NCI-H524 treated with DMSO at 0.1 percent for 48 hours (cell line): Measurements from ENCODE around the gene PARP8.

ENCODE experiments used
- DNase-seq: peaks from one replicate; lab custom pipeline; 2025; lab: John Stamatoyannopoulos, UW

Gene PARP8

DNA sequence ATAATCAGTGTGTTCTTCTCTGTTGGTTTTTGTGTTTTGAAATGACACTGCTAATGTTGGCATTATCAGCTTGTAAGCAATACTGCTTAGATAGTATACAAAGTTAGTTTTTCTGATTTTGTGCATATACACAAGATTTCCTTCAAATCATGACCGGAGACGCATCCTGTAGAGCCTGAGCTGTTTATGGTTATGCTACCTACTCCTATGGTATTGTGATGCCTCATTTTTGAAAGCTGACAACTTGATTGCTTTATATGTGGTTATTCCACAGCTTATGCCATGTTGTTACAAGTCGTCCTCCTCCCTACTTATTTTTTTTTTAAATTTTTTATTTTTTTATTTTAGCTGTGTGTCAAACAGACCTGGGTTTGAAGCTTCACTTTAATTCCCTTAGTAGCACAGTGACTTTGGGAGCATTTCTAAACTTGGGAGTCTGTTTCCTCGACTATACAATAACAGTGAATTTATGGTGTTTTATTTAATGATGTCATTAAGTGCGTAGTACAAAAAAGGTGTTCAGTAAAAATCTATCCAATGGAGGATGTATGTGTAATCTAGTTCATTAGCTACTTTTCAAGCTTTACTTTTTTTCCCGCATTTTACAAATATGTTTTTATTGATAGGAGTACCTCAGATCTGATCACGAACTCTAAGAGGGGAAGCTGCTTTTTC, 59.5 kb downstream of the PARP8 start:
- no peak for DNase-seq

DNA sequence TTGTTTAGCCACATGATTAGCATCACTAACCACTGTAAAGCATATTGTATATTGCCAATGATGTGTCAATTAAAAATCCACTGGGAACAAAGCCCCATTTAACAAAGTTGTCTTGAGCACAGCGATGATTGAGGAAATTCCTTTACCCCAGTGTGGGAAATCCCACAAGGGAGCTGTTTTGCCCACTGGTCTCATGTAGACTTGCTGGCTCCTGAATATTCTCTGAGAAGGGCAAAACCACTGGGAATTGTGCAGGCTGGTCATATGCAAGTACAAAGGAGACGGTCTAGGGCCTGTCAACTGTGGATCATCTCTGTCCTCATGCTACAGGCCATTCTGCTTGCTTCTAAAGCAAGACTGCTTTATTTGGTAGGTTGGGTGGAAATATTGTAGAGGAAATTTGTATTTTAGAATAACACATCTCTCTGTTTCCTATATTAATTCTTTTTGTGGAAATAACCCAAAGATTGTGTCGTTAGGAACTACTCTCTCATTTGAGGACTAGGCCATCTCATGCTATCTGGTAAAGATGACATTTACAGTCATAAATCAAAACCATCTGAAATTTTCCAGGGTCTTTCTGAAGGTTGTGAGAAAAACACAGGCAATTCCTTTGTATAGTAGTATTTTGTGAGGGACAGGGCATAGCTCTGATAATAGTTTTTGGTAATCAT, 60.2 kb downstream of the PARP8 start:
- no peak for DNase-seq

DNA sequence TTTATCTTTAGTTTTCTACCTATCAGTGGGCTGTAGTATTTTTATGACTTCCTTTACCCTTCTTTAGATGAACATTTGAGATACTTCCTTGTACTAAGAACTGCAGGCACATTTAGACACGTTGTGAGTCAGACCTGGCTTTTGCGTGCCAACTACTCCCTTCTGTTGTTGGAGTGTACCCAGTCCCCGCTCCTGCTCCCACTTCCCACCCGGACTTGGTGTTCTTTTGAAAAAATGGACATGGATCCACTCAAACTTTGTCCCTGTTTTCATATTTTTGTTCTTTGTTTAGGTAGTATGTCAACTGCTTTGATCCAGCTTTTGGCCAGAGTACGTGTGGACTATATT, 60.7 kb downstream of the PARP8 start:
- no peak for DNase-seq

DNA sequence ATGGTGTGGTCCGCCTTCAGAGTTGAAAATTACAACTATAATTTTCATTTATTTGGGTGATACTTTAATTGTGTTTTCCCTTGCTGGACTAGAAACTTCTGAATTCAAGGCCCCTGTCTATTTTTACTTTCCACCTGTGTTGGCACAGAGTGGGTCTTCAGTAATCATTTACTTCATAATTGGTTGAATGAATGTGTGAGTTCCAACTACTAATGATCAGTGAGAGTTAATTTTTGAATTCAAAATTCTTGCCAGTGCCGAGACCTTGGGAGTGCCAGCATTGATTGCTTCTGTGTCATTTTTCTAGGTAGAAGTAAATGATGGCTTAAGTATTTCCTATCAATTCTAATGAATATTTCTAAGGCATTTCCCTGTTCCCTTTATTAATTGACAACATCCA, 61.4 kb downstream of the PARP8 start:
- DNase-seq: no peak

DNA sequence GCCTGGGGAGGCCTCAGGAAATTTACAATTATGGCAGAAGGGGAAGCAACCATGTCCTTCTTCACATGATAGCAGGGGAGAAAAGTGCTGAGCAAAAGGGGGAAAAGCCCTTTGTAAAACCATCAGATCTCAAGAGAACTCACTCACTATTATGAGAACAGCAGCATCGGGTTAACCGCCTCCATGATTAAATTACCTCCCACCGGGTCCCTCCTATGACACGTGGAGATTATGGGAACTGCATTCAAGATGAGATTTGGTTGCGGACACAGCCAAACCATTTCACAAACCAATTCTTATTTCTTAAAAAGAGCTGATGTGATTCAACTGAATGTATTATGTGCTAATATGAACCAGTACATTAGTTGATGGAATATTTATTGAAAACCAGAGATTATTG, 63.9 kb downstream of the PARP8 start:
- no peak for DNase-seq

DNA sequence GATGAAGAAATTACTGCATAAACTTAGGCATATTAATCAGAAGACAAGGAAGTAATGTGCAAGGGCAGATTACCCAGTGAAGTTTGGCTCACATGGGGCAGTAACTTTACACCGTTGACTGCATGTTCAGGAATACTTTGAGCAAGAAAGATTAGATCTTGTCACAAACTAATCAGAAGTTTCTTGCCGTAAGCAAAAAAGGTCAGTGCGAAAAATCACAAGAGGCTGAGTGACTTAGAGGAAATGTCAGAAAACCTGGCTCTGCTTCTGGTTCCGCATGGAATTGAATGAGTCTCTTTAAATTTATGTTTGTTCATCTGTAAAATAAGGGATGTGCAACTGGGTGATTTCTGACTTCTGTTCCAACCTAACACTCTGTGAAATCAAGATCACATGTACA, 64.4 kb downstream of the PARP8 start:
- DNase-seq: no peak

DNA sequence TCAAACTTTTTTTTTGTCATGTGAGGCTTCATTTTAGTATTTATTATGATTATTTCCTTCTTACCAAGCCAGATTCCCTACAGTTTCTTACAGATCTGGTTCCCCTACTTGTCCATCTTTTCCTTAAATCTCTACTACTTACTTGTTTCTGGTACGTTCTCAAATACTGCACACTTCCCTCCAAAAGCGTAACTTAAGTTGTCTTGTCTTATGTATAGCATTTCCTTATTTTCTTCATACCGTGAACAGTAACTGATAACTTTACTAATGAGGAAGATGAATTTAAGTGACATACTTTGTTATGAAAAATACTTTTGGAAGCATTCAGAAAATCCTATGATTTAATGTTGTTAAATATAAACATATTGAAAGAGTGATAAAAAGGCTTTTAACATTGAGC, 67.3 kb downstream of the PARP8 start:
- DNase-seq: no peak

DNA sequence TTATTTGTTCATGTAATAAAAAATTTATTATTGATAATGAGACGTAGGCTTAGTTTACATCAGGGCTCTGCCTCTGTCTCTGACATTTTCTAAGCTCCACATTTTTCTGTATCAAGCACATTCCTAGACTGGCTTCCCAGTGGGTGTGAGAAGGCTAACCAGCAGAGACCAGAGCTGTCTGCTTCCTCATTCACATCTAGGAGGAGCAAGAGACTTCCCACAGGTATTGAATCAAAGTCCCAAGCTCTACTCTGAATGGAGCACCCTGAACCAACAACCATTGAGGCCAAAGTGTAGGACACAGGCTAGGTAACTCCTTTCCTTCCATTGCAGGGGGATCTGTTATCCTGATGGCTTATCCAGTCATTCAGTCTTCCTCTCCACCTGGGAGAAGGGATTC, 72.4 kb downstream of the PARP8 start:
- DNase-seq: no peak

DNA sequence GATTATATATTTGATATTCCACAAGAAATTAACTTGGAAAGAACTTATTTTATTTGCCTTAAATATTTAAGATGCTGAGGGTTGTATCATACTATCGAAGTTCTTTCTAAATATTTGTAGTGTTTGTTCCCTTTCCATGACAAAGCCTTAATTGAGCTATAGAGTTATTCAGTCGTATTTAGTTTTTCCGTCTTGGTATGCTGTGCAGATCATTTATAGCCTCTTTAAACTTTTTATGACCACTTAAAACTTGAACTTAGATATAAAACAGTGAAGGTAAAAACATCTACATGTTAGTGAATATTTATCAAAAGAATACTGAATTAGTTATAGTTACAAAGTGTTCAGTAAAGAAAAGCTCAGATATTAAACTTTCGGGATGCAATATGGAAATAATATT, 74.4 kb downstream of the PARP8 start:
- no peak for DNase-seq

DNA sequence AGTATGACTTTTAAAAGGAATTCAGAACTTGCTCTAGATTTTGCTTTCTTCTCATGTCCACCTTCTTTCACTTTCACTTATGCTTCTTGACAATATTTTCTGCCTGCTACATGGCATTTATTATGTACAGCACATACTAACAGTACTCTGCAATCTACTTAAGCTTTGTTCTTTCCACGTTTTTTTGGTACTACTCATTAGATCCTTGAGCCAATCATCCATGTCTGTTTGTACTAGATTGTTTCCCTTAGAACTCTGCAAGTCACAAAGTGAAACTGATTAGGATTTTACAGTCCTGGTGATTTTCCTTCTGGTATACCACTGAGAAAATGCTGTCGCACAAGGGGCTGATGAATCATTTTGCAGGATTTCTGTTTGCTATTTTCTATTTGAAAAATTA, 78.3 kb downstream of the PARP8 start:
- DNase-seq: no peak

DNA sequence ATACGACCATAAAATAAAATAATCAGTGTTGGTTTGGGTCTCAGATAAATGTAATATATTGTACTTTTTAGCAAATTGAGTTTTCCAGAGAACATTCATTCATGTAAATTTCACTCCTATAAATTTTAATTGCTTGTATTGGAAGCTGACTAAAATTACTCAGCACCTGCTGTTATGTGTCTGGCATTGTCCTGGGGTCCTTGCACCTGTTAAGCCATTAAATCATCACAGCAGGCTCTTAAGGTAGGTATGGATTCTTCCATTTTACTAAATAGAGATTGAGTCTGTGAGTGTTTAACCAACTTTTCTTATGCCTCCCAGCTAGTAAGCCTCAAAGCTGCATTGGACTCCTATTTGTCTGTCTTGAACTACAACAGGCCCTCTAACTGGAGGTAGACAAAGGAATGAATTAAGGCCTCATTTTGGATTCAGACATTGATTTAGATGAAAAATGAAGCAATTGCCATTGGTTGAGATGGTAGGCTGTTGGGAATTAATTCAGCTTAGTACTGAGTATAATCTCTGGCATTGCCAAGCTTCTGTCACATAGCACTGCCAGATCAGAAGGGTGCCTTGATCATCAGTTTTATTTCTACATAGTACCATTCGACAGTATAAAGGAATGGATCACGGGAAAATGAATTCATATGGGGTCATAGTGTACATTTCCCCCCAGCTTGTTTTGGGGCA, 78.9 kb downstream of the PARP8 start:
- no peak for DNase-seq

DNA sequence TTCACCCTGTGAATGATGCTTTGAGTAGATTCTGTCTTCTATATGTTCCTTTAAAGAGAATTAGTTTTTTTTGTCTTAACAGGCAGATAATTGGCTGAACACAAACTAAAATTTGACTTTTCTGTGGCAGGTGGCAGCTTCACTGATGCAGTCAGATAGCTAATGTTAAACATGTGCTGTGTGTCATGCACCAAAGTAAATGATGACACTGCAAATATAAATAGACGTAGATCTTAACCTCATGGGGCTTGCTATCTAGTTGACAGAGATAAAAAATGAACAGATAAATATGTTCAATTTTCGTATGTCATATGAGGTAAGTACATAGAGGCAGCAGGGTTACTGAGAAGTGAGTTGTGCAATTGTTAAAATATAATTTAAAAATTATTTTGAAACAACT, 82.7 kb downstream of the PARP8 start:
- no peak for DNase-seq

DNA sequence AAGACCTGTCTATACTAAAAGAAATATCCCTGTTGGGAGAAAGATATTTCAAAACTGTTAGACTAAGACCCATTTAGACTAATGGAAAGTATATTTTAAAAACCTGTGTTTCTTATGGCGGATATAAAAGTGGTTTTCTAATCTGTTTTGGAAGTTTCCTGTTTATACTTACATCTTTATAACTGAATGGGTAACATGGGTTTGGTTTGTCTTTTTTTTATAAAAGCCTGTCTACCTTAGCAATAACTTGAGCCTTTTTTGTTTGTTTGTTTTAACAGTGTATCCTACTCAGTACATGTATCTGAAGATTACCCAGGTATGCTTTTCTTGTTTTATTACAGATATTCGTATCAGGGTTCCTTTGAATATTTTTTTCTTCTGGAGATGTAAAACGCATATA, 83.4 kb downstream of the PARP8 start:
- no peak for DNase-seq

DNA sequence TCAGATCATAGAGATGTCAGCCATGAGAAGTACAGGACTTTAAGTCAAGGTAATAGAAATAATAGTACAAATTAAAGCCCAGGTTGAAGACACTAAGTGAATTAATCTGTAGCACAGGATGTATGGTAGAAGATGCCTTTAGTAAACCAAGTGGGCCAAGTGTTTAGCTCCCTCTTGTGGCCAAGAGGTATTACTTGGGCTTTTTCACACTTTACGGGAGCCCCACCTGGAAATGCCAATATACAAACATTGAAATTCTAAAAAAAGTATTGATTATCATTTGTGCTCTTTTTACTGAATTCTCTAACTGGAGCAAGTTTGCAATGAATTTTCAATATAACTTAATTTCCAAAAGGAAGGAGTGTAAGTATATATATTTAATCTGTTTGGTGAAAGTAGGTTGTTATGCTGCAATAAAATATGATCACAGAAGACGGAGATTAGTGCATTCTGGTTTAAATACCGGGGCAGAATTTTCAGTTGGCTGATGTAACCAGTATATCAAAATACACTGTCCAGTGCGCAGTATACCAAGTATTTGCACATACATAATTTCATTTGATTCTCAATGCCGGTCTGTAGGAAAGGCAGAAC, 84.7 kb downstream of the PARP8 start:
- DNase-seq: peak; percentile 26

DNA sequence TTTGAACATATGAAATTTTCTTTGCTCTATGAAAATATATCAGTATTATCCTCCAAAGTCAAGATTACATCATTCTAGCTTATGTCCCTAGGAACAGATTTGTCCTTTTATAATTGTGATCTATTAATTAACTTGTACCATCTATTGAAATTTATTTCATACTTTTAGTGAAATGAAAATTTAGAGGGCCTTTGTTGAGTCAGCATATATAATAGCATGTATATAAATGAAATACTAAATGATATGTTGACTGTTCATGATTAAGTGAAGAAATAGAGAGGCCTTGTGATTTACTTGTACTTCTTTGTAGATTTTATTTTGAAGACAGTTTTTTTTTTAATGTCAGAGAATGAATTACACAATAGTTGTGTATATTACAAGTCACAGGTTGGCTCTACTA, 86.4 kb downstream of the PARP8 start:
- DNase-seq: no peak

DNA sequence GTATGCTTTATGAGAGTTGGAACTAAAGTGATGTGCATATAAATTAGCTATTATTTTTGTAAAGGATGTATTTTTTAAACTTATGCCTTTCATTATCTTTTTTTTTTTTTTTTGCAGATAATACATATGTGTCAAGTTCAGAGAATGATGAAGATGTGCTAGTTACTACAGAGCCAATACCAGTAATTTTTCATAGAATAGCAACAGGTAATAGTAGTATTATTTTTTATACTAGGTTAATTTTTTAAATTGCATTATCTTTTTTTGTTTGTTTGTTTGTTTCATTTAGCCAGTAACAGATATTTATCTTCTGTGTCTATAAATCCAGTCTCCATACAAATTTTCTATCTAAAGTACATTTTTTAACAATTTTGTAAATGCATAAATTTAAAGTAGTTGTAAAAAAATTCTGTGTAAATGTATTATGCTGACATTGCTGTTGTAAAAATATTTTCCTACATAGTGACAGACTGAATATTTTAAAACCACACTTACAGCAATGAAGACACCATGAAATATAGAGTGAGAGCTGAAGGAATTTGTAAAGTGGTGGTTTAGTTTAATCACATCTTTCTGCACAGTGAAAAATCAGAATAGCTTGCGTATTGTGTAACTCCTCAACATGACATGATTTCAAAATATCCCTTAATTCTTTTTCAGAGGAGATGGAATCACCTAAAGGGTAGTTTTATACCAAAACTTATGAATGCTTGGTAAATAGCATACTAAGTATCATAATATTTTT, 93.3 kb downstream of the PARP8 start:
- DNase-seq: no peak

DNA sequence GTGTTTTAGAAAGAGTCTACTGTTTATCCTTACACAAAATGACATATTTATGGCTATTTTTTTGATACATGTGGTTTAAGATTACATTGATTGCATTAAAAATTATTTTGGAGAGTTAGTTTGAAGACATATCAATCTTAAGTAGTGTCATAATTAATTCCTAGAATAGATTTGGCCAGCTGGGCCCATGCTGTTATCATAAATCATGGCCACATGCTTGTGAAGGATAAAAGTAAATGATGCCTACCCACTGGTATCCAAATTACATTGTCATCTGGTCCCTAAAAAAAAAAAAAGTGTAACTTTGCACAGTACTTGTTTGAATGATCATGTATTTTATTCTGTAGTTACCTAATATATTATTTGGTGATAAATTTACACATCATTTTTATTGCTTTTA, 96.9 kb downstream of the PARP8 start:
- peak; percentile 53 for DNase-seq

DNA sequence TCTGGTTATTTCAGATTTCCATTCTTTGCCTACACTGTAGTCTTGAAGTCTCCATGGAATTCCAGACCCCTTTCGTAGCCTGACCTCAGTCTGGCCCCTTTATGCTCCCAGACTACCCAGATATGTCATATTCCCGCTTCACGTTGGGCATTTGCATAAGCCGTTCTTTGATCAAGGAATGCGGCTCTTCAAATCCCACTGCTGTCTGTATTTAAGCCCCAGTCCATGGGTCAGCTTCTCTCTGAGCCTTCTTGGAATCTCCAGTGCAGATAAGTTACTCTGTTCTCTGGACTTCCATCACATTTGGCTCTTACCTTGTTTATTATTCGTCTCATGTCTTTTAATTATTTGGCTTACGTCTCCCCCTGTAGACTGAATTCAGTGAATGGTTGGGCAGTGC, 97.4 kb downstream of the PARP8 start:
- peak; percentile 33 for DNase-seq

DNA sequence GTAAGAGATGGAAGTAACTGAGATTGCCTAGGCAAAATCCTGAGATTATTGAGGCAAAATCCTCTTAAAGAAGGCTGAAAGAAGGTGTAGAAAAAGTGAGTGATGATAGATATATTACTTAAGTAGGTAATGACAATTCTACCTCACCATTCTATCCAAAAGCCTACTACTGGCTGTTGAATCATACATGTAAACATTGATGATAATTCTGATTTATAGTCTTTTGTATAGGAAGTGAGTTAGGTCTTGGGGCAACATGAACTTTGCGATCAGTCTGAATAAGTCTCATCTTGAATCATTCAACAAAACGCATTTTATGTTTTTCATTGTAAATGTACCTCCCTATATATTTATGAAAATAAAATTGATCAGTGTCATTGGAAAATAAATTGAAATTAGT, 99.6 kb downstream of the PARP8 start:
- no peak for DNase-seq

DNA sequence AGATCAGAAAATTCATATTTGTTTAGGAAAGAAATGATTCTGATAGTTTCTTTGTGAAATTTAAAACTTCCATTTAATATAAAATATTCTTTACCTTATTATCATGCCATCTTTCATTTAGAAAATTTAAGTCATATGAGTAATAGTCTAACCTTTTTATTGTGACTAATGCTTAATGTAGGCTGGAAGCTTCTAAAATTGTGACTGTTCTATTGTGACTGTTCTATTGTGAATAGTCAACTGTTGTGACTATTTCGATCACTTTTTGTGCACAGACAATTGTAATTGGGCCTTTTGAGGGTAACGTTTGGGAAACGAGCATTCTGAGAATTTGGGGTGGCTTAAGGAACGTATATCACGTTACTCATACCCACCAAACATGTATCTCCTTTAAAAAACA, 100.0 kb downstream of the PARP8 start:
- no peak for DNase-seq

DNA sequence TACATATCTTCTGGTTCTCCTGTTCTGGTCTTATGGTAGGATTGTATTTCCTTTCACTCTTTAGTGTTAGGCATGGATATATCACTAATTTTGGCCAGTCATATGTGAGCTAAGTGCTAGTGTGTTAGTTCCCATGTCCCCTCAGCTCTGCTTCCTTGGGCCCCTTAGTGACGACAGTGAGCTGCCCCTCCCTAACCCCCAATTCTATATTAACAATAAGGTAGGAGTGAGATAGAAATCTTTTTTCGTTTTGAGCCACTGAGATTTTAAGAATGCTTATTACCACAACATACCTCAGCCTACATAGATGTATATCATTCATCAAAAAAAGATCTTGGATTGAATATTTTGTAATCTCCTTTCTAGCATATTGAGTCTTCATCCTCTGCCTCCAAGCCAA, 100.5 kb downstream of the PARP8 start:
- no peak for DNase-seq

DNA sequence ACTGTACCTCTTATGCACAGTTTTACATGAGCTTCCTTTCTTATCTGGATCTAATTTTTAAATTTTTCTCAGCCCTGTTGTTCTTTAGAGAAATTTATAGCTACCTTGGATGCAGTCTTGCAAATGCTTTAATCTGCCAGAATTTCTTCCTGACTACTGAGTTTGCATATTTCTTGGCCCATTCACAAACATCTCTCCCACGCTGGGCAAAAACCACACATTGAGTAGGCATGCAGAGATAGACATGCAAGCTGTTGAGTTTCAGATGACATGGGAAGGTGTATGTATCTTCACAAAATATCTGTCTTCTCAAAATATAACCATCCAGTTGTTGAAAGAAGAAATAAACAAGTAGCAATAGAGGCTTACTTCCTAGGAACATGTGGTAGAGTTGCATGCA, 101.2 kb downstream of the PARP8 start:
- no peak for DNase-seq

DNA sequence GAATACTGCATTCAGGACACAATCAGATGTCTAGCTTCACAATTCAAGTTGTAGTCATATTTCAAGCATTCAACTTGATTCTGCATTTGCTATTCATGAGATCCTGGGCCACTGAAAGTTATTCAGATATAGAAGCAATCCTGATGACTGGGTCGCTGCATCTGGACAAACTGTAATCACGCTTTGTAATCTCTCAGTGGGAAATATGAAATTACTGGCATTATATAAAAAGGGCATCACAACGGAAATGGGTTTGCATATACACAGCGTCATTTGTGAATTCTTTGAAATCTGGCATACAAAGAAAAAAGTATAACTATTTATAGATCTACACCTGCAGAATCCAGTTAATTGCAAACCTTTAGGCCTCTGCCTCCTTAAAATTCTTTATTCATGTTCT, 102.2 kb downstream of the PARP8 start:
- no peak for DNase-seq
